ENCODE data around the gene EGLN1.

The EGLN1 gene

GRCh38 chr1:231428377-231428776 lies 6.3 kb upstream of the EGLN1 start:
- in situ Hi-C loops (cut with HindIII; ENCODE audit: low sequenced_read_pairs): no loop called here
- TF ChIP-seq CTCF (IDR thresholded peaks at IDR 0.05; ENCODE audit: low read depth, low read length, missing control alignments): no peak
- DNase-seq (ENCODE audit: low read depth): no peak
- H3K4me3 ChIP-seq (ENCODE audit: low read depth, low read length): no peak overlapping the region

DNA sequence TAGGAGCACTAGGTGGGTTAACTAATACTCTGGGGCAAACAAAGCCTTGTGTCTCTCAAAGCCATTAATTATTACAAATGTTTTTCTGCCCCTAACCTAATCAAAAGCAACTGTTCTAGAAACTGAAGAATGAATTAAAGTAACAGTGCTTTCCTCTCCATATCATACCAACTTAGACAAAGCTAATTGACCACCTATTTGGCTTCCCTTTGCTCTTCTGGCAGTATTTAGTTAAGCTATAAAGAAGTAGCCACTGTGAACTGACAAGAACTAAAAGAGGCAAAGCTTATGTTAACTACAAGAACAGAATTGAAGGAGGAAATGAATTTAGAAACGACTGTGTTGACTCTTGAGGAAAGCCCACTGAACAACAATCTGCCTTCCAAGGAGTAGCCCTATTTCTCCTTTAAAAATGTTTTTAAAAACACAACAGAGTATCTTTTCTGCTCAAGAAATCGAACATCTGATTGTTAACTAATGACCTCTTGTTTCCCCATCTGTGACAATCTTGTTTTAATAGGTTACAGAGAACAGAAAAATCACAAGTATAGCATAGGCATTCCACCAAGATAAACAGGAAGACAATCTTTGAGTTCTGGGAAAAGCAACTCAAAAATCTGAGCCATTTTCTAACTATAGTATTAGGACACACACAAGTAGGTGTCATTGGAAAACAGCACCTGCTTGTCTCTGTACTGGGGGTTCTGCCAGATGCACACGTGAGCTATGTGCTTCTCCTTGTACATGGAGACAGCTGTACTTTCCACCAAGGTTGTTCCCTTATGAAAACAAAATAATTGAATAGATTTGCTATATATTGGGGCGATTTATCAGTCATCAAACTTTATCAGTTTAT lies 3.1 kb upstream of the EGLN1 start:
- H3K4me3 ChIP-seq (ENCODE audit: low read depth, low read length): no peak overlapping the region
- no peak for TF ChIP-seq CTCF (IDR thresholded peaks at IDR 0.05; ENCODE audit: low read depth, low read length, missing control alignments)
- in situ Hi-C loops (cut with HindIII; ENCODE audit: low sequenced_read_pairs): no loop called here
- DNase-seq (ENCODE audit: low read depth): no peak

DNA sequence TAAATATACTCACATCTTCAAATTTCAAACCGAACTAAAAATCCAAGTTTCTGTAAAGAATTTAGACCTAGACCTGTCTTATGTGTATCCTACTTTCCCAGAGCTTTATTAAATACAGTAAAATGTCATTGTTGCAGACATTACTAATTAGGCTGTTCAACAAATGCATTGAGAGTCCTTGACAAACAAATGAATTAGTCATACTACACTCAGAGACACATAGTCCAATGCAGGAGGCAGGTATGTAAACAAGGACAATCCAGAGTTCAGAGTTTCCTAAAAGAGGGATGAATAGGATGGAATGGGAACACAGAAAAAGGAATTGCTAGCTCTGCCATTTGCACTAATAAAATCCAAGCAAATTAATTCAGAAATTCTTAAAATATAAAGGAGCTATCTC lies 1.6 kb upstream of the EGLN1 start:
- no peak overlapping the region for H3K4me3 ChIP-seq (ENCODE audit: low read depth, low read length)
- in situ Hi-C loops (cut with HindIII; ENCODE audit: low sequenced_read_pairs): no loop called here
- no peak for TF ChIP-seq CTCF (IDR thresholded peaks at IDR 0.05; ENCODE audit: low read depth, low read length, missing control alignments)
- no peak for DNase-seq (ENCODE audit: low read depth)

DNA sequence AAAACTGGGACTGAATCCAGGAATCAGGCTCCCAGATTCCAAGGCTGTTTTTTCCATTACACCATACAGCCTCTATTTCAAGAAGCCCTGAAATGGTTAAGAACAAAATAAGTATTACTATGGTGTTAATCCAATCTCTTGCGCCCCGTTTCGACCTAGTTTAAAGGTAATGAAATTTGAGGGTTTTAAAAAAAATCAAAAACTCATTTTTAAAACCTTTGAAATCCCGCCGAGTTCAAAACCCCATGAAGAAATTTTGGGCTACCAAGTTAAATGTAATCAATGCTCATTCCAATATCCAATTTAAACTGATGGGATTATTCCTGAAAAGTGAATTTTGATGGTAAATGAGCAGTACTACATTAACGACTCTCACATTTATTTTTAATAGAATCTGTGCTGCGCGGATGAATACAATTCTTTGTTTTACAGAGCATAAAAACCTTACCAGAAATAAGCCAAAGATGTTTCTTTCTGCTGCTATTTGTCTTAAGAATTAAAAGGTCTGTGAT lies 767 bp upstream of the EGLN1 start:
- no peak for DNase-seq (ENCODE audit: low read depth)
- in situ Hi-C loops (cut with HindIII; ENCODE audit: low sequenced_read_pairs): no loop called here
- H3K4me3 ChIP-seq (ENCODE audit: low read depth, low read length): peak overlapping the region; percentile 81
- no peak for TF ChIP-seq CTCF (IDR thresholded peaks at IDR 0.05; ENCODE audit: low read depth, low read length, missing control alignments)

- peak overlapping the region; percentile 81 for H3K4me3 ChIP-seq (ENCODE audit: low read depth, low read length)
- in situ Hi-C loops (cut with HindIII; ENCODE audit: low sequenced_read_pairs): no loop called here
- DNase-seq (ENCODE audit: low read depth): no peak
- no peak for TF ChIP-seq CTCF (IDR thresholded peaks at IDR 0.05; ENCODE audit: low read depth, low read length, missing control alignments)
These were observed 529 bp downstream of the EGLN1 start for GRCh38 chr1:231421546-231421970.

DNA sequence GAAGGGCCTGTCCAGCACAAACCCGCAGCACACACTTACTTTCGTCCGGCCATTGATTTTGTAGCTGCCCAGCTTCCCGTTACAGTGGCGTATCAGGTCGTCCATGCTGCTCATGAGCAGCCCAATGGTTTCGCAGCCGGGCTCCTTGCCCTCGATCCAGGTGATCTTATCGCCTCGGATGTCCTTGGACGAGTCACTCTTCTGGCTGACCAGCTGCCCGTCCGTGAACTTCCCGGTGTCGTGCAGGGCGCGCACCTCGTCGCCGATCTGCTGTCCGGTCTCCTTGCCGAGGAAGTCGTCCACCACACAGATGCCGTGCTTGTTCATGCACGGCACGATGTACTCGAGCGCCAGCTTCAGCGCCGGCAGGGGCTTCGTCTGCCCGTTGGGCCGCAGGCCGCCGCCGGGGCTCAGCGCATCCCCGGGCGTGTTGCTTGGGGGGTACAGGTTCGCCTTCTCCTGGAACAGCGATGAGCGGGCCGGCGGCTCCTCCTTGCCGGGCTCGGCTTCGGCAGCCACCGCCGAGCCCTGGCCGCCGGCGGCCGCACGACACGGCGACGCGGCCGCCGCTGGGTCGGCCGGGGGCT lies 1.0 kb downstream of the EGLN1 start:
- DNase-seq (ENCODE audit: low read depth): no peak
- in situ Hi-C loops (cut with HindIII; ENCODE audit: low sequenced_read_pairs): no loop called here
- no peak for TF ChIP-seq CTCF (IDR thresholded peaks at IDR 0.05; ENCODE audit: low read depth, low read length, missing control alignments)
- H3K4me3 ChIP-seq (ENCODE audit: low read depth, low read length): peak overlapping the region; percentile 81
